HFF-Myc (cell line): ENCODE data around the gene ZNF503.

ENCODE experiments used
- DNase-seq: peaks from one replicate; pipeline ENCODE4 v3.0.0-alpha.2; 2011; ENCODE audit warnings: low read depth; ENCODE audit errors: extremely low read depth
- H3K4me3 ChIP-seq: replicated peaks from 2 replicates; pipeline ENCODE4 v1.5.1; 2011; ENCODE audit warnings: low read depth, mild to moderate bottlenecking, control low read depth, low read length
- TF ChIP-seq, protein P1 (sequence below): IDR thresholded peaks from 2 replicates; pipeline ENCODE4 v1.5.1; 2012; ENCODE audit warnings: mild to moderate bottlenecking, low read depth, low read length, control low read depth; ENCODE audit errors: missing control alignments

The ZNF503 gene

DNA sequence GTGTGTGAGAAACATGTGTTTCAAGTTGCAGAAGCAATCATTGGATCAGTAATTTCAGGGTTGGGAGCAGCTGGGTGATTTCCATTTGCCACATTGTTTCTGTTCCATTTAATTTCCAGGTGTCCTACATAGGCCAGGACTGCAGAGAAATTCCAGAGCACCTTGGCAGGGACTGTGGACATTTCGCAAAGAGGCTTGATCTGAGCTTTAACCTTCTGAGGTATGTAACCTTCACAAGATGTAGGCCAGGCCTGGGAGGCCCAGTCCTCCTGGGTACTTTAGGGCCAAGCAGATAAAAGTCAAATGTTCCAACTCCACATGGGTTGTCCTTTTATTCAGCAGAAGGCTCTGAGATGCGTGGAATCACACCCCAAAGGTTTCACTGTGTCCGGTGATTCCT is 36.7 kb upstream of the ZNF503 start:
- no peak overlapping the region for H3K4me3 ChIP-seq
- TF ChIP-seq, protein P1, sequence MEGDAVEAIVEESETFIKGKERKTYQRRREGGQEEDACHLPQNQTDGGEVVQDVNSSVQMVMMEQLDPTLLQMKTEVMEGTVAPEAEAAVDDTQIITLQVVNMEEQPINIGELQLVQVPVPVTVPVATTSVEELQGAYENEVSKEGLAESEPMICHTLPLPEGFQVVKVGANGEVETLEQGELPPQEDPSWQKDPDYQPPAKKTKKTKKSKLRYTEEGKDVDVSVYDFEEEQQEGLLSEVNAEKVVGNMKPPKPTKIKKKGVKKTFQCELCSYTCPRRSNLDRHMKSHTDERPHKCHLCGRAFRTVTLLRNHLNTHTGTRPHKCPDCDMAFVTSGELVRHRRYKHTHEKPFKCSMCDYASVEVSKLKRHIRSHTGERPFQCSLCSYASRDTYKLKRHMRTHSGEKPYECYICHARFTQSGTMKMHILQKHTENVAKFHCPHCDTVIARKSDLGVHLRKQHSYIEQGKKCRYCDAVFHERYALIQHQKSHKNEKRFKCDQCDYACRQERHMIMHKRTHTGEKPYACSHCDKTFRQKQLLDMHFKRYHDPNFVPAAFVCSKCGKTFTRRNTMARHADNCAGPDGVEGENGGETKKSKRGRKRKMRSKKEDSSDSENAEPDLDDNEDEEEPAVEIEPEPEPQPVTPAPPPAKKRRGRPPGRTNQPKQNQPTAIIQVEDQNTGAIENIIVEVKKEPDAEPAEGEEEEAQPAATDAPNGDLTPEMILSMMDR, result no peak
- no peak for DNase-seq

DNA sequence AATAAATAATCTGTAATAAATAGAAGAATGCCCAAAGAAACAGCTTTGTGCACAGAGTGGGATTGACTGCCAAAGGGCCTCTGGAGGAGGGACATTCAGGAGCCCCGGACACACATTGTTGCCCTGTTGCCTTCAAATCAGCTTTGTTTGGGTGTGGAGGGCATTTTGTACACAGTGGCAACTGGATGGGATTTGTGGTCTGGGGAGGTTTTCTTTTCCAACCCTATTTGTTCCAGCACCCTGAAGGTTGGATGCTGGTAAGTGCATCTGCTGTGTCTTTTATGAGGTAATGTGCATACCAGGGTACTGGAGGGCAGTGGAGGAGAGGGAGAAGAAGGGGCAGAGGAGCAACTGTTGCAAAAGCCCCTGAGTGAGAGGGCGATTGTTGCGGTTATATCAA is 36.1 kb upstream of the ZNF503 start:
- TF ChIP-seq, protein P1, result no peak
- H3K4me3 ChIP-seq, result no peak overlapping the region
- DNase-seq, result no peak

DNA sequence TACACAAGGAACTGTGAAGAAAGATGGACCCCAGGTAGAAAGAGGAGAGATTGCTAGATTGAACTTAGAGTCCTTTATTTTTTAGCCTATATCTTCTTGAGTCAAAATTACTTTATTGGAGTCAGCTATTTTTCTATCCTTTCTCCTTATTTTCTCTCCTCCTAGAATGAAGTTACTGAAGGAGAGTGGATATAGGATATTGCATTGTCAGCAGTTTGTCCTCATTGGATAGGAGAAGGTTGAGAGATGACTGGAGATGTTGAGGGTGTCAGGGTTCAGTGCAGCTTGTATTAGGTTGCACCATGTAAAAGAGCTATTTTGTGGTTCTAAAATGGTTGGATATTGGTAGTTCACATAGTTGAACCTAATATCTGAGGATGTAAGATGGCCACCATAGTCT is 35.3 kb upstream of the ZNF503 start:
- DNase-seq, result no peak
- H3K4me3 ChIP-seq, result no peak overlapping the region
- TF ChIP-seq, protein P1, result no peak

DNA sequence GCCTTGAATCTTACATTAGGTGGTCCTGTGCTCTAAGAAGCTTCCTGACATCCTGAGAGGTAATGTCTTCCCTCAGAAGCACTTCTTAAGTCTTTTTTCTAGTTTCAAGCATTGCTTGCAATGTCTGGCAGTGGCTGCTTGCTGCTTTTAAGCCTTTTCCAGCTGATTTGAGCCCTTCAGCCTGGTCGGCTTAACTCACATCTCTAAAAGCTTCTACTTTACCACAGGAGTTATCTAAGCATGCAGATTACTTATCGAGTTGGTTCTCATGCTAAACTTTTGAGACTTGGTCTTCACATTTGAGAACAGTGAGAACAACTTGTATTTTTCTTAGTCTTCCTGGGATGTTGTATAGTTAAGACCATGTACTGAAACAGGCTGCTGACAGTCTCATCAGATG is 33.7 kb upstream of the ZNF503 start:
- no peak for DNase-seq
- H3K4me3 ChIP-seq, result no peak overlapping the region
- TF ChIP-seq, protein P1, result no peak

DNA sequence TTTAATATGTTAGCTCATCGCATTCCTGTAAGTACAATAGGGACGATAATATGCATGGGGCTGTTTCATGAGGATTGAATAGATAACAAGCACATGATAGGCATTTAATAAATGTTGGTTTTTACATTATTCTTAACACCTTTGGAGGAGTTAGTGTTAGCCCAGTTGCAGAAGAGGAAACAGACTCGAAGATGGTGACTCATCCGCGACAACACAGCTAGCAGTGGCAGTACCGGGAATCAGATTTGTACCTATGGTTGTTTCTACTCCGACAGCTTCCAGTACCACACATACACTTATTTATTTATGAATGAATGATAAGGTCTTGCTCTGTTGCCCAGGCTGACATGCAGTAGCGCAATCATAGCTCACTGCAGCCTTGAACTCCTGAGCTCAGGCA is 32.7 kb upstream of the ZNF503 start:
- TF ChIP-seq, protein P1, result no peak
- H3K4me3 ChIP-seq, result no peak overlapping the region
- no peak for DNase-seq

DNA sequence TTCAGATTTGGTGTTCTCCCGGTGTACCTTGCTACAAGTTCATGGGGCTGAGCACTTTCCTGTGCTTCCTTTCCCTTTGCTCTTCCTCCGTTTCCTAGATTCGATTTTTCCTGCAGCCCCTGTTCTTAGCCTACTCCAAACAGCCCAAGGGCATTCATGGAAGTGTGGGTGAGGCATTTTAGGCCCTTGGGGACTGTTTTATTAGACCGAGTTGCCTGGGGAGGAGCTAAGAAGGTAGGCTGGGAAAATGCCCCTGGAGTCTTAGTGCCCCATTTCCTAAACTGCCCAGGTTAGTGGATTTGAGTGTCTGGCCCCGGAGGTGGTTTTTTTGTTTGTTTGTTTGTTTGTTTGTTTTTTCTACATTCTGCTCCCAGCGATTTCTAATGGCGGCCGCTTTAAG is 31.7 kb upstream of the ZNF503 start:
- DNase-seq, result no peak
- H3K4me3 ChIP-seq, result no peak overlapping the region
- TF ChIP-seq, protein P1, result no peak

DNA sequence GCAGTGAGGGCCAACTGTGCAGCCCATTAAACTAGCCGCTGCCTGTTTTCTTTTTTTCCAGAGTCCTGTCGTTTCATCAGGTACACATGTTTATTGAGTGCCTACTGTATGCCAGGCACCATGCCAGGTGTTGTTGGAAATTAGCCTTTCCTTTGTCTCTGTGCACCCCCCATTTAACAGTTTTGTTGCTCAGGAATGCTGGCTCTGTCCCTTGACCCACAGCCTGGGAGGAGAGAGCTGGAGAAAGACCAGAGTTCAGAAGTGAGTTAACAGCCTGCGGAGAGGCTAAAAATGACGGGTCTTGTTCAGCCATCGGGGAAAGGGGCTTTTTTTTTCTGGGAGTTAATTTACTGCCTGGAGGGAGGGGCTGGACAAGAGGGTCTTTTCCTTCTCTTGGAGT is 31.2 kb upstream of the ZNF503 start:
- no peak for DNase-seq

More for the DNA sequence above, 31.2 kb upstream of the ZNF503 start:
- H3K4me3 ChIP-seq, result no peak overlapping the region
- TF ChIP-seq, protein P1, result no peak
